ENCODE results near the gene DOCK4. TPM values are rescaled to one million over a fixed set of nuclear protein-coding genes. Genes with fewer than 3 reads are reported as not detected.

The DOCK4 gene
- total and polyA plus RNA-seq, 7 donors = 1.8 to 12.7 (median 7.1) TPM

- Histone ChIP-seq H3K4me3 (no peak overlapping the region), H3K4me1 (peaks cover 13% of the 10 kb centered on the region), H3K9me3 (no peaks in the 10 kb centered on the region), H3K27me3 (ENCODE audit: insufficient read depth in 3 of 3, low read length in 2 of 3) (no peaks in the 10 kb centered on the region), H3K36me3 (ENCODE audit: insufficient read depth in 1 of 2, low read depth in 1 of 2) (no peaks in the 10 kb centered on the region), H3K27ac (no peak overlapping the region)
- no peak for TF ChIP-seq CTCF (IDR thresholded peaks at IDR 0.05)
- WGBS, 3 donors = 89 to 95% (median 94%) methylated on average over 1 of the region's 1 CpG
- intact Hi-C loops (cut with DNase I) = no loop called here
- DNase-seq = no peak
- no peak for ATAC-seq
Observed at GRCh38 chr7:112113913-112114575, 92.2 kb downstream of the DOCK4 start.

GRCh38 chr7:112112822-112113255 is 93.4 kb downstream of the DOCK4 start:
- peak; percentile 33 to 76 (median 52) for ATAC-seq
- intact Hi-C loops (cut with DNase I) = no loop called here
- peak overlapping the region; percentile 44 for H3K27ac ChIP-seq
- H3K36me3 ChIP-seq (ENCODE audit: insufficient read depth in 1 of 2, low read depth in 1 of 2) = no peaks in the 10 kb centered on the region
- 13 to 30% (median 16%) methylated on average over 5 of the region's 5 CpGs for WGBS, 3 donors
- no peak for TF ChIP-seq CTCF (IDR thresholded peaks at IDR 0.05)
- no peak for DNase-seq
- H3K4me1 ChIP-seq = peaks cover 24% of the 10 kb centered on the region
- no peak overlapping the region for H3K4me3 ChIP-seq
- no peaks in the 10 kb centered on the region for H3K27me3 ChIP-seq (ENCODE audit: insufficient read depth in 3 of 3, low read length in 2 of 3)
- no peaks in the 10 kb centered on the region for H3K9me3 ChIP-seq

GRCh38 chr7:112110651-112111050 is 95.5 kb downstream of the DOCK4 start:
- DNase-seq (no peak), ATAC-seq (peak in 1 of 4 donors; percentile 5)
- H3K4me3 ChIP-seq = no peak overlapping the region
- WGBS, 3 donors = 96 to 97% (median 97%) methylated on average over 7 of the region's 7 CpGs
- no peaks in the 10 kb centered on the region for H3K27me3 ChIP-seq (ENCODE audit: insufficient read depth in 3 of 3, low read length in 2 of 3)
- intact Hi-C loops (cut with DNase I) = no loop called here
- H3K27ac ChIP-seq = no peak overlapping the region
- no peak for TF ChIP-seq CTCF (IDR thresholded peaks at IDR 0.05)
- no peaks in the 10 kb centered on the region for H3K36me3 ChIP-seq (ENCODE audit: insufficient read depth in 1 of 2, low read depth in 1 of 2)
- H3K9me3 ChIP-seq = no peaks in the 10 kb centered on the region
- peaks cover 30% of the 10 kb centered on the region for H3K4me1 ChIP-seq

- intact Hi-C loops (cut with DNase I) = no loop called here
- no peak for DNase-seq
- H3K4me3 ChIP-seq = no peak overlapping the region
- peaks cover 31% of the 10 kb centered on the region for H3K4me1 ChIP-seq
- peak; percentile 44 to 72 (median 56) for ATAC-seq
- H3K36me3 ChIP-seq (ENCODE audit: insufficient read depth in 1 of 2, low read depth in 1 of 2) = no peaks in the 10 kb centered on the region
- H3K27ac ChIP-seq = no peak overlapping the region
- no peaks in the 10 kb centered on the region for H3K9me3 ChIP-seq
- 21 to 39% (median 35%) methylated on average over 2 of the region's 2 CpGs for WGBS, 3 donors
- H3K27me3 ChIP-seq (ENCODE audit: insufficient read depth in 3 of 3, low read length in 2 of 3) = no peaks in the 10 kb centered on the region
- no peak for TF ChIP-seq CTCF (IDR thresholded peaks at IDR 0.05)
Observed at GRCh38 chr7:112110175-112110574, 96.0 kb downstream of the DOCK4 start.

GRCh38 chr7:112108981-112109380 is 97.2 kb downstream of the DOCK4 start:
- Histone ChIP-seq H3K4me3 (no peak overlapping the region), H3K27me3 (ENCODE audit: insufficient read depth in 3 of 3, low read length in 2 of 3) (no peaks in the 10 kb centered on the region), H3K36me3 (ENCODE audit: insufficient read depth in 1 of 2, low read depth in 1 of 2) (no peaks in the 10 kb centered on the region), H3K4me1 (peaks cover 42% of the 10 kb centered on the region), H3K27ac (no peak overlapping the region), H3K9me3 (no peaks in the 10 kb centered on the region)
- intact Hi-C loops (cut with DNase I) = no loop called here
- ATAC-seq (no peak), DNase-seq (no peak)
- WGBS, 3 donors = 50 to 70% (median 61%) methylated on average over 2 of the region's 2 CpGs
- TF ChIP-seq CTCF (IDR thresholded peaks at IDR 0.05) = no peak

All from psoas muscle (tissue), 8 donors.